PC-9 (cell line): Measurements from ENCODE around the gene KIAA1217.

ENCODE experiments used
- CTCF ChIP-seq: fragments of 200-600 bp; sonication (generic); conservative IDR thresholded peaks from 2 replicates; pipeline ENCODE4 v1.6.1; 2017; ENCODE audit warnings: mixed run types, antibody characterized with exemption, mild to moderate bottlenecking, moderate library complexity
- EZH2 ChIP-seq: fragments of 200-600 bp; sonication (generic); IDR thresholded peaks from 2 replicates; pipeline ENCODE4 v1.8.0; 2017; ENCODE audit warnings: antibody characterized with exemption, low read depth

- TF ChIP-seq CTCF (no peak), EZH2 (no peak)
Measured at GRCh38 chr10:24168258-24169170, 40.4 kb upstream of the KIAA1217 start.
